ENCODE data around the gene WNK2.

GRCh38 chr9:93304574-93305496 lies 120.9 kb downstream of the WNK2 start:
- TF ChIP-seq, protein P1, sequence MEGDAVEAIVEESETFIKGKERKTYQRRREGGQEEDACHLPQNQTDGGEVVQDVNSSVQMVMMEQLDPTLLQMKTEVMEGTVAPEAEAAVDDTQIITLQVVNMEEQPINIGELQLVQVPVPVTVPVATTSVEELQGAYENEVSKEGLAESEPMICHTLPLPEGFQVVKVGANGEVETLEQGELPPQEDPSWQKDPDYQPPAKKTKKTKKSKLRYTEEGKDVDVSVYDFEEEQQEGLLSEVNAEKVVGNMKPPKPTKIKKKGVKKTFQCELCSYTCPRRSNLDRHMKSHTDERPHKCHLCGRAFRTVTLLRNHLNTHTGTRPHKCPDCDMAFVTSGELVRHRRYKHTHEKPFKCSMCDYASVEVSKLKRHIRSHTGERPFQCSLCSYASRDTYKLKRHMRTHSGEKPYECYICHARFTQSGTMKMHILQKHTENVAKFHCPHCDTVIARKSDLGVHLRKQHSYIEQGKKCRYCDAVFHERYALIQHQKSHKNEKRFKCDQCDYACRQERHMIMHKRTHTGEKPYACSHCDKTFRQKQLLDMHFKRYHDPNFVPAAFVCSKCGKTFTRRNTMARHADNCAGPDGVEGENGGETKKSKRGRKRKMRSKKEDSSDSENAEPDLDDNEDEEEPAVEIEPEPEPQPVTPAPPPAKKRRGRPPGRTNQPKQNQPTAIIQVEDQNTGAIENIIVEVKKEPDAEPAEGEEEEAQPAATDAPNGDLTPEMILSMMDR (IDR thresholded peaks at IDR 0.05; ENCODE audit: low read depth, low read length) = peak; percentile 61
- no peak for TF ChIP-seq EZH2phosphoT487 (IDR thresholded peaks at IDR 0.05; ENCODE audit: low read depth)

Data from OCI-LY3 (cell line).